ENCODE measurements around the gene LYRM4.
"Not testable (repeated sequence)": the region's sequence is repeated elsewhere in the genome, so short reads cannot be mapped to it uniquely, and the experiment has no call there.

LYRM4 gene

DNA sequence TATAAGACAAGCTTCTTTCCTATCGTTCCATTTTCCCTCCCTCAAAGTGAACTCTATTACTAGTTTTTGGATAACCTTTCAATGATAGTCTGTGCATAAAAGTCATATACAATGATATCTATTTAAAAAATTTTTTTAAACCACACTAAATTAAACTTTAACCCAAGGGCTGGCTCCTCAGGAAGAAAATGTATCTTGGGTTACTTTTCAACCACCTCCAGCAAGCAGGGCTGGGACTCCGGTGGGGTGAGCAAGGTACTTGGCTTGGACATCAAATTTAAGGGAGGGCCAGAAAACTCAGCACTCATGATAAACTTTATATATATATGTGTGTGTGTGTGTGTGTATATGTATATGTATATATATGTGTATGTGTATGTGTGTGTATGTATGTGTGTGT, 189.5 kb downstream of the LYRM4 start:
- DNase-seq: no peak

GRCh38 chr6:5068153-5068751, 192.5 kb downstream of the LYRM4 start:
- no peak for DNase-seq

- no peak for DNase-seq
Observed at GRCh38 chr6:5067305-5067704, 193.4 kb downstream of the LYRM4 start.

DNA sequence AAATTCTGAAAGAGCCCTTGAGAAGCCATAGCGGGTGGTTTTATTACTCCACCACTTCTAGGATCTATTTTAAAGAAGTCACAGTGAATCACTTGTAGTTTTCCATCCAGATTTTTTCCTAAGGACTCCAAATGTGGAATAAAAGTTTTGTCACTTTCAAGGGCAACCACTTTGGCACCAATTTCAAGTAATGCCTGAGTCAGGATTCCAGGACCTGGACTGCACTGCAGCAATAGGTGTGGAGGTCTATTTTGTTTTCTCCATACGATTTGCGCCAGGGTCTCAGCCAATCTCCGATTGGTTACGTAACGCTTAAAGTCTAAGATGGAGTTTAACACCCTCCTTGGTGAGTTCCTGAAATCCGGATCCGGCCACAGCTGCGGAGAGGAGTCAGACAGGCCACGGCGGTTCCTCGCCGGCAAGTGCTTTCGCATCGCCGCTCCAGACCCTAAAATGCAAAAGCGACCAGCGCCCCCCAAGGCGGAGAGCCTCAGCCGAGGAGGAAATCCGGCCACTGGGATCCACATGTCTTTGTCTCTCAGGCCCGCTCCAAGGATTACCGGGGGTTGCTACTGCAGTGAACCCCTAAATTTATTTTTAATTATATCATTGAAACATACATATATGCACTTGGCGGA, 194.2 kb downstream of the LYRM4 start:
- no peak for DNase-seq

- DNase-seq: no peak
Observed at GRCh38 chr6:5063617-5064016, 197.1 kb downstream of the LYRM4 start.

DNA sequence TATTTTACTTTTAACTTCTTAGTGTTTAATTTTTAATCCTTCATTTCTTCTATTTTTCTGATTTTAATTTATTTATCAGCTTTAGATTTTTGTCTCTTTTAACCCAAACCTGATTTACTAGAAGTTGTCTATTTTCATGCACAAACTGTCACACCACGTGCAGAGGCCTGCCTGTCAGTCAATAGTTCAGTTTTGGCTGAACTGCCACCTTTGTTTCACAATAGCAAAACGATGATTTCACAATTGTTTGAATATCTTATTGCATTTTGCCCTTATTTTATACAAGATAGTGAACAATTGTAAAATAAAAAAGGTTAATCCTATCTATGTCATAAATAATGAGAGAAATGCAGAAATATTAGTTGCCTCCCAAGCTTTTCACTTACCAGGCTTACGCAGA, 199.6 kb downstream of the LYRM4 start:
- no peak for DNase-seq

GRCh38 chr6:5060439-5060838, 200.3 kb downstream of the LYRM4 start:
- not testable (repeated sequence) for DNase-seq

DNA sequence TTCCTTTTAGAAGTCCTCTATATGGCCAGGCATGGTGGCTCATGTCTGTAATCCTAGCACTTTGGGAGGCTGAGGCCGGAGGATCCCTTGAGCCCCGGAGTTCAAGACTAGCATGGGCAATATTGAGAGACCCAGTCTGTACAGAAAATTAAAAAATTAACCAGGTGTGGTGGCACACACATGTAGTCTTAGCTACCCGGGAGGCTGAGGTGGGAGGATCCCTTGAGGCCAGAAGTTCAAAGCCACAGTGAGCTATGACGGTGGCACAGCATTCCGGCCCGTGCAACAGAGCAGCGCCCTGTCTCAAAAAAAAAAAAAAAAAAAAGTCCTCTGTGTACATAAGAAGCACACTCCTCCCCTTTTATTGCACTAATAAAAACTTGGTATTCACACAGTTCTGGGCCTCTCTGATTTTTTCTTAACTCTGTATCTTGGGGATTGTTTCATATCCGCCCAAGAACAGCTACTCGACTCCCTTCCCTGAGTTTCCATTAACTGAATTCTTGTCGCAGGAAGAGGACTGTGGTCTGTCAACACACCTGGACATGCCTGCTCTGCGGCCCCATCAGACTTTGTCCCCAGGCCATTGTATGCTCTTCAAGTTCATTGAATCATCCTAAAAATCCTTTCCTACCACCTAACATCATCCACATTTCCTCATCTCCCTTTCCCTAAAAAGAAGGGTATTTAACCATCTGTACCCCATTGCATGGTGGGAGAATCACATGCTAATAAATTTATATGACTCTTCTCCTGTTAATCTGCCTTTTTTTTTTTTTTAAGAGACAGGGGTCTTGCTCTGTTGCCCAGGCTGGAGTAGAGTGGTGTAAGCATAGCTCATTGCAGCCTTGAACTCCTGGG, 201.5 kb downstream of the LYRM4 start:
- no peak for DNase-seq

All from HCEC 1CT (cell line).